Smooth muscle cell (in vitro differentiated cells): ENCODE data around the gene ICE1. TPM values are rescaled to one million over a fixed set of nuclear protein-coding genes. Genes with fewer than 3 reads are reported as not detected.

Experiments used
- DNase-seq: peaks from one replicate; lab custom pipeline; 2025; ENCODE audit not compliant: unreplicated experiment; lab: John Stamatoyannopoulos, UW
- H2AFZ ChIP-seq: fragments of 200-600 bp; sonication (generic); 2 replicates; pipeline ENCODE4 v1.6.0; 2016; ENCODE audit warnings: antibody characterized with exemption, low read depth, mild to moderate bottlenecking
- H3F3A ChIP-seq: fragments of 200-600 bp; sonication (generic); 2 replicates; pipeline ENCODE4 v1.6.0; 2017; ENCODE audit warnings: antibody characterized with exemption, low read depth
- H3K27ac ChIP-seq: fragments of 200-600 bp; sonication (generic); 2 replicates; pipeline ENCODE4 v1.5.1; 2016; ENCODE audit warnings: low read depth, mild to moderate bottlenecking
- H3K27me3 ChIP-seq: fragments of 200-600 bp; sonication (generic); 2 replicates; pipeline ENCODE4 v1.6.1; 2016; ENCODE audit warnings: low read depth, mild to moderate bottlenecking
- H3K36me3 ChIP-seq: fragments of 200-600 bp; sonication (generic); 2 replicates; pipeline ENCODE4 v1.5.1; 2016; ENCODE audit warnings: low read depth
- H3K4me1 ChIP-seq: fragments of 200-600 bp; sonication (generic); 2 replicates; pipeline ENCODE4 v1.5.1; 2016; ENCODE audit warnings: low read depth
- H3K4me2 ChIP-seq: fragments of 200-600 bp; sonication (generic); 2 replicates; pipeline ENCODE4 v1.6.0; 2016; ENCODE audit warnings: mild to moderate bottlenecking
- H3K4me3 ChIP-seq: fragments of 200-600 bp; sonication (generic); 2 replicates; pipeline ENCODE4 v1.5.1; 2016; ENCODE audit warnings: mild to moderate bottlenecking
- H3K79me2 ChIP-seq: fragments of 200-600 bp; sonication (generic); 2 replicates; pipeline ENCODE4 v1.6.0; 2016; ENCODE audit warnings: low read depth, mild to moderate bottlenecking
- H3K9ac ChIP-seq: fragments of 200-600 bp; sonication (generic); 2 replicates; pipeline ENCODE4 v1.6.0; 2016; ENCODE audit warnings: low read depth
- H3K9me3 ChIP-seq: fragments of 200-600 bp; sonication (generic); replicated peaks from 2 replicates; pipeline ENCODE4 v1.5.1; 2016; ENCODE audit warnings: low read depth
- H4K20me1 ChIP-seq: fragments of 200-600 bp; sonication (generic); 2 replicates; pipeline ENCODE4 v1.6.0; 2016; ENCODE audit warnings: low read depth
- CTCF ChIP-seq: fragments of 200-600 bp; sonication (generic); IDR thresholded peaks from 2 replicates; pipeline ENCODE4 v1.5.1; 2017; ENCODE audit warnings: borderline replicate concordance, mild to moderate bottlenecking, antibody characterized with exemption; ENCODE audit not compliant: insufficient read depth, poor library complexity, severe bottlenecking
- WGBS: methylation state at CpG from one replicate; pipeline ENCODE4 v1.1.7; 2016; ENCODE audit warnings: low lambda C conversion rate; 5-methylcytosine and 5-hydroxymethylcytosine counted together
- polyA plus RNA-seq: library from polyadenylated mRNA; unstranded; fragments of >200 nt; fragmentation: Nextera tagmentation; extraction: Ambion mirVana; gene quantifications from 2 replicates; pipeline ENCODE4 v1.2.1, GENCODE V29; 2016
- total RNA-seq: library from RNA; depleted of rRNA; stranded (reverse); fragments of >200 nt; gene quantifications from 2 replicates; pipeline ENCODE4 v1.2.3, GENCODE V29; 2014

The ICE1 gene
- total and polyA plus RNA-seq, 2 experiments from 2014 or later: 10.2 to 25.4 TPM

GRCh38 chr5:5436203-5436760 is 13.8 kb downstream of the ICE1 start:
- Histone ChIP-seq H3K4me1 (no peaks in the 10 kb centered on the region), H3K9me3 (no peaks in the 10 kb centered on the region), H3K27me3 (no peaks in the 10 kb centered on the region), H3K4me2 (no peak overlapping the region), H3F3A (no peaks in the 10 kb centered on the region), H3K4me3 (no peak overlapping the region), H4K20me1 (peaks cover 72% of the 10 kb centered on the region), H3K36me3 (no peaks in the 10 kb centered on the region), H2AFZ (no peak overlapping the region), H3K79me2 (peaks cover 61% of the 10 kb centered on the region), H3K27ac (no peak overlapping the region), H3K9ac (no peak overlapping the region)
- TF ChIP-seq CTCF: no peak
- DNase-seq: no peak
- WGBS: 55% methylated on average over 4 of the region's 4 CpGs

- peaks cover 50% of the 10 kb centered on the region for H3K79me2 ChIP-seq
- H3F3A ChIP-seq: no peaks in the 10 kb centered on the region
- no peak for DNase-seq
- H3K27ac ChIP-seq: no peak overlapping the region
- no peak overlapping the region for H2AFZ ChIP-seq
- H3K9me3 ChIP-seq: no peaks in the 10 kb centered on the region
- H3K9ac ChIP-seq: no peak overlapping the region
- no peaks in the 10 kb centered on the region for H3K27me3 ChIP-seq
- H3K36me3 ChIP-seq: no peaks in the 10 kb centered on the region
- no peak overlapping the region for H3K4me2 ChIP-seq
- H3K4me3 ChIP-seq: no peak overlapping the region
- TF ChIP-seq CTCF: no peak
- no peaks in the 10 kb centered on the region for H3K4me1 ChIP-seq
- H4K20me1 ChIP-seq: peaks cover 66% of the 10 kb centered on the region
- 91% methylated on average over 11 of the region's 11 CpGs for WGBS
Observed at GRCh38 chr5:5437227-5438172, 15.0 kb downstream of the ICE1 start.

GRCh38 chr5:5451863-5452262 is 29.4 kb downstream of the ICE1 start:
- no peaks in the 10 kb centered on the region for H4K20me1 ChIP-seq
- TF ChIP-seq CTCF: no peak
- H3K4me3 ChIP-seq: no peak overlapping the region
- 94% methylated on average over 1 of the region's 1 CpG for whole genome bisulfite sequencing
- H3K9me3 ChIP-seq: no peaks in the 10 kb centered on the region
- no peaks in the 10 kb centered on the region for H3K27me3 ChIP-seq
- no peaks in the 10 kb centered on the region for H3K4me1 ChIP-seq
- H3K4me2 ChIP-seq: no peak overlapping the region
- no peak overlapping the region for H3K27ac ChIP-seq
- DNase-seq: no peak
- no peak overlapping the region for H3K9ac ChIP-seq
- H3K36me3 ChIP-seq: peaks cover 17% of the 10 kb centered on the region
- no peak overlapping the region for H2AFZ ChIP-seq
- no peaks in the 10 kb centered on the region for H3F3A ChIP-seq
- H3K79me2 ChIP-seq: peaks cover 3% of the 10 kb centered on the region
